Measurements from ENCODE around the gene C4A.
"Not testable (repeated sequence)": the region's sequence is repeated elsewhere in the genome, so short reads cannot be mapped to it uniquely, and the experiment has no call there.

The C4A gene

GRCh38 chr6:31981744-31982143 is at the start of gene C4A:
TSS of gene C4A (plus strand) at chr6:31982057. CDS start at chr6:31982108, 51 bp downstream.
- H3K4me1 Mint-ChIP-seq (ENCODE audit: low read depth); H3K9me3 Mint-ChIP-seq; H3K4me3 Mint-ChIP-seq; H3K27me3 Mint-ChIP-seq; intact Hi-C loops (cut with micrococcal nuclease); H3K27ac Mint-ChIP-seq: not testable (repeated sequence)
- peaks cover 26% of the 10 kb centered on the region for H3K36me3 Mint-ChIP-seq (ENCODE audit: low read depth)

GRCh38 chr6:31932137-31932536 is 49.7 kb upstream of the C4A start:
- Mint-ChIP-seq H3K4me1 (ENCODE audit: low read depth) (peaks cover 52% of the 10 kb centered on the region), H3K36me3 (ENCODE audit: low read depth) (peaks cover 69% of the 10 kb centered on the region), H3K27me3 (peaks cover 13% of the 10 kb centered on the region)
- H3K9me3 Mint-ChIP-seq; H3K4me3 Mint-ChIP-seq; H3K27ac Mint-ChIP-seq; intact Hi-C loops (cut with micrococcal nuclease): not testable (repeated sequence)

DNA sequence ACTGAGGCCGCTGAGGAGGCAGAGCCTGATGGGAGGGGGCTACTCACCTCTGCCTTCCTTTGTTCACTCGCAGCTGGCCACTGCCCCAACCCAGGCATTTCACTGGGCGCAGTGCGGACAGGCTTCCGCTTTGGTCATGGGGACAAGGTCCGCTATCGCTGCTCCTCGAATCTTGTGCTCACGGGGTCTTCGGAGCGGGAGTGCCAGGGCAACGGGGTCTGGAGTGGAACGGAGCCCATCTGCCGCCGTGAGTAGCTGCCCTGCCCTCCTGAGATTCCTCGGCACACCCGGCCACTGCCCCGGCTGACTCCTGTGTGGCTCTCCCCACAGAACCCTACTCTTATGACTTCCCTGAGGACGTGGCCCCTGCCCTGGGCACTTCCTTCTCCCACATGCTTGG is 48.3 kb upstream of the C4A start:
- H3K27me3 Mint-ChIP-seq, result peaks cover 13% of the 10 kb centered on the region
- H3K36me3 Mint-ChIP-seq (ENCODE audit: low read depth), result peaks cover 72% of the 10 kb centered on the region
- H3K9me3 Mint-ChIP-seq, result no peaks in the 10 kb centered on the region
- H3K4me3 Mint-ChIP-seq, result no peak overlapping the region
- peaks cover 38% of the 10 kb centered on the region for H3K4me1 Mint-ChIP-seq (ENCODE audit: low read depth)
- peak overlapping the region; percentile 4 for H3K27ac Mint-ChIP-seq
- intact Hi-C loops (cut with micrococcal nuclease), result no loop called here

DNA sequence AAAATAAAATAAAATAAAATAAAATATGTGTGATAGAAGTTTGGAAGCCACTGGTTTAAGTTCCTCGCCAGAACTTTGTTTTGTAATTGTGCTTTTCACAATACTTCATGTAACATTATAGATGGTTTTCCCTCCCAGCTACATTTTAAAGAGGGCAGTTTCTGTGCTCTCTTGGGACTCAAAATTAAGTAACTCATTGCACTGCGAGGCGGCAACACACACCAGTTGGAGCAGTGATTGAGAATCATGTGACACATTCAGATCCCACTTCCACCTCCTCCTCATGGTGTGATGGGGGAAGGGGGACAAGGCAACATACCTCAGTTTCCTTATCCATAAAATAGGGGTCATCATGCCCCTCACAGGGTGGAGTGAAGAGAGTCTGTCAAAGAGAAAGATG is 46.8 kb upstream of the C4A start:
- intact Hi-C loops (cut with micrococcal nuclease), result no loop called here
- H3K36me3 Mint-ChIP-seq (ENCODE audit: low read depth), result peaks cover 86% of the 10 kb centered on the region

DNA sequence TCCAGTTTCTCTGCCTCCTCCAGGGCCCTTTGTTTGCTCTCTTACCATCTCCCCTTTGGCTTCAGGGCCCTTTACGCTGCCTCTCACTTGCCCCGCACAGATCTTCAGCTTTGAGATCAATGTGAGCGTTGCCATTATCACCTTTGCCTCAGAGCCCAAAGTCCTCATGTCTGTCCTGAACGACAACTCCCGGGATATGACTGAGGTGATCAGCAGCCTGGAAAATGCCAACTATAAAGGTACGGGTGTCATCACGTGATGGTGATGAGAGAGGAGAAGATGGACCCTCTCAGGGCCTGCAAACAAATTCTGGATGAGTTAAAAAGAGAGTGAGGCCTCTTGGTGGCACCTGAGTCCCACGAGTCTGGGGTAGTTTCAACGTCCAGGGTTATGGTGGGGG is 46.0 kb upstream of the C4A start:
- H3K27me3 Mint-ChIP-seq, result peaks cover 16% of the 10 kb centered on the region
- peaks cover 31% of the 10 kb centered on the region for H3K4me1 Mint-ChIP-seq (ENCODE audit: low read depth)
- no peaks in the 10 kb centered on the region for H3K9me3 Mint-ChIP-seq
- H3K4me3 Mint-ChIP-seq, result no peak overlapping the region
- peaks cover 87% of the 10 kb centered on the region for H3K36me3 Mint-ChIP-seq (ENCODE audit: low read depth)
- H3K27ac Mint-ChIP-seq, result no peak overlapping the region
- intact Hi-C loops (cut with micrococcal nuclease), result no loop called here

More for the DNA sequence above, 46.8 kb upstream of the C4A start:
- Mint-ChIP-seq H3K9me3 (no peaks in the 10 kb centered on the region), H3K27me3 (peaks cover 13% of the 10 kb centered on the region), H3K4me1 (ENCODE audit: low read depth) (peaks cover 32% of the 10 kb centered on the region), H3K4me3 (no peak overlapping the region), H3K27ac (no peak overlapping the region)

DNA sequence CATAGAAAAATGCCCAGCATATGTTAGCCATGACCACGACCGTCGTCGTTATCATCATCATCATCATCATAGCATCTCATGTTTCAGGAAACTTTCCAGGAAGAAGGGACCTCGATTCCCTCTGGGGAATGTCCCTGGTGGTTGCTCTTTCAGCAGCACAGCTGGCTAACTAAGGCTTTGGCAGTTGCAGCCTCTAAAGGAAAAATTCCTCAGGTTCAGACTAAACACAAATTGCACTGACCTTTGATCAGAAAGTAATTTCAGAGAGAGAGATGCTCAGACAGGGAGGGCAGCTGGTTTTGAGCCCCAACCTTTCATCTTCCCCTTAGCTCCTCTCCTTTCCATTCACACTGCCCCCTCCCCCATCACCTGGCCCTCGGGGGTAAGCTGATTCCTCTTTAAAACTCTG is 41.6 kb upstream of the C4A start:
- intact Hi-C loops (cut with micrococcal nuclease), result no loop called here

GRCh38 chr6:31943742-31944141 is 38.1 kb upstream of the C4A start:
- Mint-ChIP-seq H3K27ac (no peak overlapping the region), H3K36me3 (ENCODE audit: low read depth) (peaks cover 98% of the 10 kb centered on the region), H3K27me3 (peaks cover 36% of the 10 kb centered on the region), H3K9me3 (no peaks in the 10 kb centered on the region), H3K4me3 (no peak overlapping the region), H3K4me1 (ENCODE audit: low read depth) (peaks cover 68% of the 10 kb centered on the region)
- intact Hi-C loops (cut with micrococcal nuclease), result no loop called here

More for the DNA sequence above, 41.6 kb upstream of the C4A start:
- H3K4me1 Mint-ChIP-seq (ENCODE audit: low read depth), result peaks cover 36% of the 10 kb centered on the region
- H3K4me3 Mint-ChIP-seq, result no peak overlapping the region
- peaks cover 94% of the 10 kb centered on the region for H3K36me3 Mint-ChIP-seq (ENCODE audit: low read depth)
- no peaks in the 10 kb centered on the region for H3K9me3 Mint-ChIP-seq
- H3K27me3 Mint-ChIP-seq, result peaks cover 28% of the 10 kb centered on the region
- H3K27ac Mint-ChIP-seq, result no peak overlapping the region

GRCh38 chr6:31945154-31945506 is 36.7 kb upstream of the C4A start:
- H3K36me3 Mint-ChIP-seq (ENCODE audit: low read depth), result peaks cover 99% of the 10 kb centered on the region
- intact Hi-C loops (cut with micrococcal nuclease), result no loop called here
- peak overlapping the region; percentile 78 for H3K27ac Mint-ChIP-seq
- H3K4me1 Mint-ChIP-seq (ENCODE audit: low read depth), result peaks cover 76% of the 10 kb centered on the region
- peaks cover 36% of the 10 kb centered on the region for H3K27me3 Mint-ChIP-seq
- H3K9me3 Mint-ChIP-seq, result no peaks in the 10 kb centered on the region
- peak overlapping the region; percentile 52 for H3K4me3 Mint-ChIP-seq

- no peaks in the 10 kb centered on the region for H3K9me3 Mint-ChIP-seq
- H3K36me3 Mint-ChIP-seq (ENCODE audit: low read depth), result peaks cover 99% of the 10 kb centered on the region
- intact Hi-C loops (cut with micrococcal nuclease), result no loop called here
- H3K27me3 Mint-ChIP-seq, result peaks cover 34% of the 10 kb centered on the region
- peaks cover 71% of the 10 kb centered on the region for H3K4me1 Mint-ChIP-seq (ENCODE audit: low read depth)
- H3K4me3 Mint-ChIP-seq, result peak within 1 kb of the TSS; percentile 52
- peak within 1 kb of the TSS; percentile 78 for H3K27ac Mint-ChIP-seq
Measured at GRCh38 chr6:31945507-31946369, 36.1 kb upstream of the C4A start, which contains the start of gene CFB. TSS of gene CFB (plus strand) at chr6:31946095. CDS start at chr6:31946222, 127 bp downstream.

- no peaks in the 10 kb centered on the region for H3K9me3 Mint-ChIP-seq
- H3K36me3 Mint-ChIP-seq (ENCODE audit: low read depth), result peaks cover 99% of the 10 kb centered on the region
- peak overlapping the region; percentile 78 for H3K27ac Mint-ChIP-seq
- intact Hi-C loops (cut with micrococcal nuclease), result no loop called here
- no peak overlapping the region for H3K4me3 Mint-ChIP-seq
- peaks cover 32% of the 10 kb centered on the region for H3K27me3 Mint-ChIP-seq
- H3K4me1 Mint-ChIP-seq (ENCODE audit: low read depth), result peaks cover 69% of the 10 kb centered on the region
Measured at GRCh38 chr6:31946370-31946885, 35.4 kb upstream of the C4A start.

- Mint-ChIP-seq H3K27ac (no peak overlapping the region), H3K4me3 (no peak overlapping the region), H3K27me3 (peaks cover 28% of the 10 kb centered on the region), H3K36me3 (ENCODE audit: low read depth) (peaks cover 98% of the 10 kb centered on the region), H3K9me3 (no peaks in the 10 kb centered on the region), H3K4me1 (ENCODE audit: low read depth) (peaks cover 69% of the 10 kb centered on the region)
- intact Hi-C loops (cut with micrococcal nuclease), result no loop called here
Measured at GRCh38 chr6:31947070-31947675, 34.7 kb upstream of the C4A start.

GRCh38 chr6:31947864-31948263 is 34.0 kb upstream of the C4A start:
- Mint-ChIP-seq H3K36me3 (ENCODE audit: low read depth) (peaks cover 97% of the 10 kb centered on the region), H3K27ac (no peak overlapping the region), H3K9me3 (no peaks in the 10 kb centered on the region), H3K4me3 (no peak overlapping the region), H3K4me1 (ENCODE audit: low read depth) (peaks cover 67% of the 10 kb centered on the region), H3K27me3 (peaks cover 21% of the 10 kb centered on the region)
- intact Hi-C loops (cut with micrococcal nuclease), result no loop called here

GRCh38 chr6:31948306-31948705 is 33.6 kb upstream of the C4A start:
- Mint-ChIP-seq H3K36me3 (ENCODE audit: low read depth) (peaks cover 97% of the 10 kb centered on the region), H3K27ac (no peak overlapping the region), H3K9me3 (no peaks in the 10 kb centered on the region), H3K4me1 (ENCODE audit: low read depth) (peaks cover 69% of the 10 kb centered on the region), H3K27me3 (peaks cover 18% of the 10 kb centered on the region), H3K4me3 (no peak overlapping the region)
- intact Hi-C loops (cut with micrococcal nuclease), result no loop called here

DNA sequence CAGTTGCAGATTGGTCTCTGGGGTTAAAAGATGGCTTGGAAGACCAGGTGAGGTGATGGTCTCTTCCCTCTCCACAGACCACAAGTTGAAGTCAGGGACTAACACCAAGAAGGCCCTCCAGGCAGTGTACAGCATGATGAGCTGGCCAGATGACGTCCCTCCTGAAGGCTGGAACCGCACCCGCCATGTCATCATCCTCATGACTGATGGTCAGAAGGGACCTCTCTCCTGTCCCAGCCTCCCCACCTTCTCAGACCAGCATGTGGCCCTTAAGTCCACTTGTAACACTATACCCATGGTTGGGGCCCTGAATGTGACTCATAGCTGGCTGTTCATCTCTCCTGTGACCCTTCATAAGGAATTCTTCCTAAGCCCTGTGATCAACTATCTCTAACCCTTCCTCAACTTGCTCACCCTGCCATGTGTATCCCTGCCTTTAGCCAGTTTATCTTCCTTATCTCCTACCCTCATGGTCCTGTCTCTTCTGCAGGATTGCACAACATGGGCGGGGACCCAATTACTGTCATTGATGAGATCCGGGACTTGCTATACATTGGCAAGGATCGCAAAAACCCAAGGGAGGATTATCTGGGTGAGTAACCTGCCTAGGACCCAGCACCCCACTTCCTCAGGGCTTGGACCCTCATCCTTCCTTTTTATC is 33.0 kb upstream of the C4A start:
- intact Hi-C loops (cut with micrococcal nuclease), result no loop called here
- Mint-ChIP-seq H3K9me3 (no peaks in the 10 kb centered on the region), H3K36me3 (ENCODE audit: low read depth) (peaks cover 97% of the 10 kb centered on the region), H3K4me3 (no peak overlapping the region), H3K27ac (peak overlapping the region; percentile 8), H3K27me3 (peaks cover 16% of the 10 kb centered on the region), H3K4me1 (ENCODE audit: low read depth) (peaks cover 69% of the 10 kb centered on the region)
